ENCODE results near the gene NME9.
"Not testable (repeated sequence)": the region's sequence is repeated elsewhere in the genome, so short reads cannot be mapped to it uniquely, and the experiment has no call there.

The NME9 gene, protein sequence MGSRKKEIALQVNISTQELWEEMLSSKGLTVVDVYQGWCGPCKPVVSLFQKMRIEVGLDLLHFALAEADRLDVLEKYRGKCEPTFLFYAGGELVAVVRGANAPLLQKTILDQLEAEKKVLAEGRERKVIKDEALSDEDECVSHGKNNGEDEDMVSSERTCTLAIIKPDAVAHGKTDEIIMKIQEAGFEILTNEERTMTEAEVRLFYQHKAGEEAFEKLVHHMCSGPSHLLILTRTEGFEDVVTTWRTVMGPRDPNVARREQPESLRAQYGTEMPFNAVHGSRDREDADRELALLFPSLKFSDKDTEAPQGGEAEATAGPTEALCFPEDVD

DNA sequence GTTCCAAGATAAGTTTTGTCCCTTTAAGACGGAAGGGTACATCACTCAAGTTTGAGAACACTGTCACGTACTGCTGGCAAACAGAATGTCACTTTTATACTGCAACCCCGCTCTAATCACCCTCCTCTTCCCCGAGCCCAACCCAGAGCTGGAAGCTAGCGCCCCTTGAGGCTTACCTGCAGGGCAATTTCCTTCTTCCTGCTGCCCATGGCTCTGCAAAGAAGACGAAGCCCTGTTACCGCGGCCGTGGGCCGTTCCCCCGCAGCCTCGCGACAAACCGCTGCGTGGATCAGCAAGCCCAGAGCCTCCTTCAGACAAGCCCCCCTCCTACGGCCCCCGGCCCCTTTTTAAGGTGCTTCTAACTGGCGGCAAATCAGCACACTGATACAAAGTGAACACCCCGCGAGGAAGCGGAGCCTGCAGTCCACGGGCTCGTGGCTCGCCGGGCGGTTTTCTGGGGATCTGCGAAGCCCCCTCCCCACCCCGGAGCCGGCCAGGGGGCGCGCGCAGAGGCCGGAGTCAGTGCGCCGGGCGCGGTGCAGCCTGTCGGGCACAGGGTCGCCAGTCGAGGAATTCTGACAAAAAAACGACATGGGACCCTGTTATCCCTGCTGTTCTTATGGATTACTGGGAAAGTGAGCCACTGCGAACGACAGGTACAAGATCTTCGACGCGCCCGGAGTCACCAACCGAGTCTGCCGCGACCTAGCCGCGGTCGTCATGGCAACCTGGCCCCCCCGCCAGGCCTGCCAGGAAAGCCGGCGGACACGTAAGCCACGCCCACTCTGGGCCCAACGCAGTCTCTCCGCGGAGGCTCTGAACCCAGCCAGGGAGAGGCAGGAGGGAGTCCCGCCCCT is at the start of gene NME9:
TSS of gene NME9 (minus strand) at position 725 of the 857 bp plus-strand sequence. CDS start at position 209, 516 bp downstream.
- in situ Hi-C loops (cut with HindIII; ENCODE audit: low sequenced_read_pairs): no loop called here

DNA sequence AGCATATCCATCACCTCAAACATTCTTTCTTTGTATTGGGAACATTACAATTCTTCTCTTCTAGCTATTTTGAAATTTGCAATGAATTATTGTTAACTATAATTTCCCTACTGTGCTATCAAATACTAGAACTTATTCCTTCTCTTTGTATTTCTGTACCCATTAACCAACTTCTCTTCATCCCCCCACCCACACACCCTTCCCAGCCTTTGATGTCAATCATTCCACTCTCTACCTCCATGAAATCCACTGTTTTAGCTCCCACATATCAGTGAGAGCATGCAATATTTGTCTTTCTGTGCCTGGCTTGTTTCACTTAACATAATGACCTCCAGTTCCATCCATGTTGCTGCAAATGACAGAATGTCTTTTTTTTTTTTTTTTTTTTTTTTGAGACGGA is 49.3 kb upstream of the NME9 start:
- in situ Hi-C loops (cut with HindIII; ENCODE audit: low sequenced_read_pairs): no loop called here

DNA sequence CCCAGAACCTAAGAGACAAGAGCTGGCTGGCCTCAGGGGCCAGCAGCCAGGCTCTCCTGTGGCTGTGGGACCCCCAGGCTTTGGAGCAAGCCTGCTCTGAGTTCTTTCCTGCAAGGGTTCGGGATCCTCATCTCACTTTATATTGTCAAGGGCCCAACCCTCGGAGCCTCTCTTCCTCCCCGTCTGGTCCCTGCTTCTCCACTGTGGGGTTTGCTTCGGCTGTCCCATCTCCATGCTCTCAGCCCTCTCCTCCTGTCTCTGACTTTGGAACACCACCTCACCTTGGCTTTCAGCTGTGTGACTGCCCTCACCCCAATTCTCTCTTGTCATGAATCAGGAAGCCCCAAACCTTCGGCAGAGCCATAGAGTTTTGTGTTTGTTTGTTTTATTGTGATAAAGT is 48.7 kb upstream of the NME9 start:
- in situ Hi-C loops (cut with HindIII; ENCODE audit: low sequenced_read_pairs): no loop called here

DNA sequence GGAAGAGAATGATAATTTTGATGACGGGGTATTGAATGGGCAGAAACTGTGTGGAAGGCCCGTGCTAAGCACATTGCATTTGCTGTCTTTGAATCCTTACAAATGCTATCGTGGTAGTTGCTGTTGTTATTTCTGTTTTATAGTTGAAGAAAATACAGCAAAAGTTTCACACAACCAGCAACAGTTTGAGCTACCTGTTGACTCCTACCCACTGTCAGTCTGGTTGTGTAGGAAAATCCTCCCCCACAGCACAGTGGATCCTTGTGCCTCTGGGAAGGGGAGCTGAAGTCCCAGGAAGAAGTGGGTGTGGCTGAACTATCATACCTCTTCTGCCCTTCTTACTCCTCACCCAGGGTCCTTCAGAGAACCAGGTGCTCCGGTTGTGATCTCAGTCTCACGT is 48.2 kb upstream of the NME9 start:
- in situ Hi-C loops (cut with HindIII; ENCODE audit: low sequenced_read_pairs): no loop called here

DNA sequence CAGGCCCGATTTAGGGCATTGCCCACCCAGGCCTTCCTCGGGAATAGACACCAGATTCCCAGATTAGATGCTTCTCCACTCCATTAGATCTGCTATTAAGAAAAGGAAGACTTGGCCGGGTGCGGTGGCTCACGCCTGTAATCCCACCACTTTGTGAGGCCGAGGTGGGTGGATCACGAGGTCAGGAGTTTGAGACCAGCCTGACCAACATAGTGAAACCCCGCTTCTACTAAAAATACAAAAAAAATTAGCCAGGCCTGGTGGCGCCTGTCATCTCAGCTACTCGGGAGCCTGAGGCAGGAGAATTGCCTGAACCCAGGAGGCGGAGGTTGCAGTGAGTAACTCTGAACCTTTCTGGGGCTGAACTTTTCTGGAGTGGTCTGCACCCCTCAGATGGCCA is 47.6 kb upstream of the NME9 start:
- in situ Hi-C loops (cut with HindIII; ENCODE audit: low sequenced_read_pairs): not testable (repeated sequence)

DNA sequence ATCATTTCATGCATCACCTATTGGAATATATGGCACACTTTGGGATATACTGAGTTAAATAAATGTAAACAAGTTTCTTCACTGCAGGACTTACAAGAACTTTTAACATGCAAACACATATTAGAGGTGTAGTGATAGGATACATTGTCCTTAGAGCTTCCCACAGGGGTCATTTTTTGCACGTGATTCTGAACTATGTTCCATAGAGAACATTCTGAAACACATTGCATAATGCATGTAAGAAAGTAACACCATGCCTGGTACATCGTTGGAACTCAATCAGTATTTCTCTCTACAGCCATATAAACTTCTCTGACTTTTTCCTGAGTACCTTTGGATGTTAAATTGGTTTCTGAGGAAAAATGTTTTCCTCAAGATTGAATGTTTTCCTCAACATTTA is 47.0 kb upstream of the NME9 start:
- in situ Hi-C loops (cut with HindIII; ENCODE audit: low sequenced_read_pairs): no loop called here

DNA sequence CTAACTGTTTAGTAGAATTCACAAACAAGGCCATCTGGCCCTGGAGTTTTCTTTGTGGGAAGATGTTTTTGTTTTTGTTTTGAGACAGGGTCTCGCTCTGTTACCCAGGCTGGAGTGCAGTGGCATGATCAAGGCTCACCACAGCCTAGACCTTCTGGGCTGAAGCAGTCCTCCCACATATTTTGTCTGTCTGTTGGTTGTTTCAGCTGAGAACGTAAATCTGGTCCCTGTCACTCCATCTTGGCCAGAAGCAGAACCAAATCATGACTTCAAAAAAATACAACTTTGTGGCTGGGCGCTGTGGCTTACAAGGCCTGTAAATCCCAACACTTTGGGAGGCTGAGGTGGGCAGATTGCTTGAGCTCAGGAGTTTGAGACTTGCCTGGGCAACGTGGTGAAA is 45.8 kb upstream of the NME9 start:
- in situ Hi-C loops (cut with HindIII; ENCODE audit: low sequenced_read_pairs): no loop called here

DNA sequence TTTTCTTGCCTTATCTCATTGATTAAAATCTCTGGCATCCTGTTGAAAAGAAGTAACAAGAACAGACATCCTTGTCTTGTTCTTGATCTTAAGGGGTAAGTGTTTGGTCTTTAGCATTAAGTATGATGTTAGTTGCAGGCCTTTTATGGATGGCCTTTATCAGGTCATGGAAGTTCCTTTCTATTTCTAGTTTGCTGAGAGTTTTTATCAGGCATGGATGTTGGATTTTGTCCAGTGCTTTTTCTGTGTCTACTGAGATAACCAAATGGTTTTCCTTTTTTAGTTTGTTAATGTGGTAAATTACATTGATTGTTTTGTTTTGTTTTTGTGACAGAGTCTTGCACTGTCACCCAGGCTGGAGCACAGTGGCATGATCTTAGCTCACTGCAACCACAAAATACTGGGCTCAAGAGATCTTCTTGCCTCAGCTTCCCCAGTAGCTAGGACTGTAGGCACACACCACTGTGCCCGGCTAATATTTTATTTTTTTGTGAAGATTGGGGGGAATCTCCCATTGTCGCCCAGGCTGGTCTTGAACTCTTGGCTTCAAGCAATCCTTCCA is 45.0 kb upstream of the NME9 start:
- in situ Hi-C loops (cut with HindIII; ENCODE audit: low sequenced_read_pairs): no loop called here

DNA sequence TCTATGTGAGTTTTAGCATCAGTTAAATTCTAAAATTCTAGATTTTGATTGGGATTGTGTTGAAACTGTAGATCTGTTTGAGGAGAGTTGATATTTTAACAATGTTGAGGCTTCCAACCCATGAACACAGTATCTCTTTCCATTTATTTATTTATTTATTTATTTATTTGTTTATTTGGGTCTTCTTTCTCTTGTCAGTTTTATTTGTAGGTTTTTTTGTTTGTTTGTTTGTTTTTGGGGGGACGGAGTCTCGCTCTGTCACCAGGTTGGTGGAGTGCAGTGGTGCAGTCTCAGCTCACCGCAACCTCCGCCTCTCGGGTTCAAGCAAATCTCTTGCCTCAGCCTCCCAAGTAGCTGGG is 44.1 kb upstream of the NME9 start:
- in situ Hi-C loops (cut with HindIII; ENCODE audit: low sequenced_read_pairs): no loop called here

DNA sequence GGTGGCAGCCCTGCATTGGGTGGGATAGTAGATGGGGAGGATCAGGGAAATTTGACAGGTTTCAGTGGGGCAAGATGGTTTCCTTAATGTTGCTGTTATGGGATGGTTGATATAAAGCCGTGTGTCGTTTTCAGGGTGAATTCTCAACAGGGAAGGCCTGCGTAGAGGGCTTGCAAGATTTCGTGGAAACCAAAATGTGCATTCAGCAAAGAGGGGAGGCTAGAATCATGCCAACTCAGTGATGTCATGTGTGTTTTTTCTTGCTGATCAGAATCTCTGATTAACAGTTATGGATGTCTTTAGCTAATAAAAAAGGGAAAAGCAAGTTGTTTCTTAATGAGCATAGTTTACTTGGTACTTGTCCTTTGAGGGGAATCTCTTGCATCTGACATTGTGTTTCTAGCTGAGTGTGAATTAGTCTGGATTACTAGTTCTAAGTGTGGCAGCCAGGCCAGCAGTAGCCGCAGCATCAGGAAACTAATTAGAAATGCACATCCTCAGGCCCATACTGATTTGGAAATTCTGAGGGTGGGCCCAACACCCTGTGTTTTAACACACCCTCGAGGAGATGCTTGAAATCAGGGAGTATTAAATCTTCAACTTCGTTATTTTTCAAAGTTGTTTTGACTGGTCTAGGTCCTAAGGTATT is 43.6 kb upstream of the NME9 start:
- in situ Hi-C loops (cut with HindIII; ENCODE audit: low sequenced_read_pairs): no loop called here

DNA sequence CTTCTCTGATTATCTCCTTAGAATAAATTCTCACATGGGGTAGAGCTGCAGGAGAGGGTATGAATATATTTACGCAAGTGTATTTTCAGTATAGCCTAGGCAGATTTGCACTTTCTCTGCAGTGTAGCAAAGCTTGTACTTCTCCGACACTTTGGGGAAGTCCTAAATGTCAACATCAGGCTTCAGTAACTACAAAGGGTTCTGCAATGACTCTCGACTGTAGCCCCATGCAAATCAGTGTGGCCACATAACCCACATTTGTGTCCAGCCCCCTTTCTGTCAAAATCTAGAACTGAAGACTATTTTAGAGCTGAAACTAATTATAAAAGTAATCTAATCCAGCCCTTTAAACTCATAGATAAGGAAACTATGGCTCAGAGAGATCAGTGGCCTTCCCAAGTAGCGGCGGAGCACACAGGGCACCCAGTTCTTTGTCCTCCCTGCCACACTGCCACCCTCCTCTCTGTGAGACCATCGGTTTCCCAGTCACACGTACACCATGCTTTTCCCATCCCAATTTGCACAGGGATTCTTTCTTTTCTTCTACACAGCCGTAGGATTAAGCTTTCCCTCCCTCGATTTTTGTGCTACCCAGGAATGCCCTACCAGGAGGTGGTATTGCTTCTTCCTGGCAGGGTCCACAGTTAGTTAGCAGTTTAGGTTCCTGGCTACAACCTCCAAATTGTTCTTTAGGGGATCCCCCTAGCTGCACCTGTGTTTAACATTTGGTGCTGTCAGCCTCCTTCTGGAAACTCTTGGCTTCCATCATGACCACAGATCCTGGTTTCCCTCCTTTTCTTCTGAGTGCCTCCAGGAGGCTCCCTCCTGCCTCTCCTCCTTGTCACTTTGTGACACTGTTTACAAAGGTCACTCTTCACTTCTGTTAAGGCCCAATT is 41.7 kb upstream of the NME9 start:
- in situ Hi-C loops (cut with HindIII; ENCODE audit: low sequenced_read_pairs): no loop called here

DNA sequence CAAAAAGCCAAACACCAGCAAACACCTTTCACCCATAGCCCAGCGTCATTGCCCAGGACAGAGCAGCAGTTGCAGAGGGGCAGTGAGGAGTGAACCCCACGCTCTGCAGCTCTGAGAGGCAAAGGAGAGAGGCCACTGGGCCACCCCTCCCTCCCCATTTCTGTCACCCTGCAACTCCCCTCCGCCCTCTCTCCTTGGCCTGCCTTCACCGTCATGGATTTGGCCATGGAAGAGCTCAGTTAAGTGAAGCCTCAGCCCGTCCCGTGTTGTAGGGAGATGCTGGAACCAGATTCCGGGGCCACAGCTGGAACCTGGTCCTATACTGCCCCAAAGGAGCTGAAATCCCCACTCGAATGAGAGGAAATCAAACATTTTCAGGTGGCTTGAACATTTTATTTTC is 40.7 kb upstream of the NME9 start:
- in situ Hi-C loops (cut with HindIII; ENCODE audit: low sequenced_read_pairs): no loop called here

DNA sequence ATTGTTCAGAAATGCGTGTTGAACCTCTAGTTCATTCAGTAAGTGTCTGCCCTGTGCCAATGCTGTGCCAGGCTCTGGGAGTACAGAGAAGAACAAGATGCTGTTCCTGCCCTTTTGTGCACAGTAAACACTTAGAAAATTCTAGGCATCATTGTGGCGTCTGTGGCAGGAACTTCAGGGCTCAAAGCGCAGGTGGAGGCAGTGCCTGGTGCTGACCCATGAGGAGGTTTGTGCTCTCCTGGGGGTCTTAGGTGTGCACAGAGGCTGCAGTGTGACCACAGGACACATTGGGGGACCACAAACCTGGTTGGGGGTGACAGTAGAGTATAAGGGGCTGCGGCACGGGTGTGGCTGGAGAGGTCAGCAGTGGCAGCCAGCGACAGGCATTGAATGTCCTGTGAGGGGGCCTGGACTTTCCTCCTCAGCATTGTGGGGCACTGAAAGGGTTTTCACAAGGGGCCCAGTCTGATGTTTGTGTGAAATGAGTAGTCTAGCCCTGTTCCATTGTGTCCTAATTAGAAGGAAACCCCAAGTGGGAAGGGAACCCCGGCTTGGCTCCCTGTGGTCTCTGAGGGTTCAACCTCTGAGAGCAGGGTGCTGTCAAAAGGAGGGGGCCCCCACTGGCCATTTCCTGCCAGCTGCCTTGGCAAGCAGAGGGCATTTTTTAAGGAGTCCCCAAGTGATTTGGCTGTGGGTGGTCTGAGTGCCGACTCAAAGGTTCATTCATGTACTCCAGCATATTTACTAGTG is 39.7 kb upstream of the NME9 start:
- in situ Hi-C loops (cut with HindIII; ENCODE audit: low sequenced_read_pairs): no loop called here

DNA sequence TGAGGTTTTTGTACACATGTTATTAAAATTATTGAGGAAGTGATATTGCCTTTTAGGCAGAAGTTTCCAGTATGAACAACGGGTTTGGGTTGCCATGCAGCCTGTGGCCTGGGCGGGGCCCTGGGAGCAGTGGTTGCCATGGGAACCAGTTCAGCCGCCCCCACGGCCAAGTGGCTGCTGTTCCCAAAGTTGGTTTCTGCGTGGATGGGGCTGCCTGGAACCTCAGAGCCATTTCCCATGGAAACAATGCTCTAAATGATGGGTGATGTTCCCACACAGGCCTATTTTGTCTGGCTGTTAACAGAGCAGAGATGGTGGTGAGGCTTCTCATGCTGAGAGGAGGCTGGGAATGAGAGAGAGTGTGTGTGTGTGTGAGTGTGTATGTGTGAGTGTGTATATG is 38.3 kb upstream of the NME9 start:
- in situ Hi-C loops (cut with HindIII; ENCODE audit: low sequenced_read_pairs): no loop called here

DNA sequence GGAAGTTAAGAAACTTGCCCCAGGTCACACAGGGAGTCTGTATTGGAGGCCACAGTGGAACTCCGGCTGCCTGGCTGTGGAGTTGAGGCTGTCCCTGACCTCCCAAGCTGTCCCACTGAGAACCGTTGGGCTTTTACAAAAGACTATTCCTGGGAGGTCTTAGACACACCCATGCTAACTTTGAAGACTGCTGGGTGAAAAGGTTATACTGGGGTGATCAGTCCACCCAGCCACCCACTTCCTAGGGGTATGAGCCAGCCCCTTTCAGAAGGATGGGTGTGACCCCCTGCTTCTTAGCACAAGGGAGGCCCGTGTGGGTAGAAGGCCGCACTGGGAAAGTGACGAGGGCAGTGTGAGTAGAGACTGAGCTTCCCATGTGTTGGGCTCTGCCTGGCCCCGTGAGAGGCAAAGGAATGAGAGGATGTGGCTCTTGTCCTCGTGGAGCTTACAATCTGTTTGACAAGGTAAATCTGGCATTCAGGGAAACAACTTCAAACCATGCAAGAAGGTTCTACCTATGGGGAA is 37.7 kb upstream of the NME9 start:
- in situ Hi-C loops (cut with HindIII; ENCODE audit: low sequenced_read_pairs): no loop called here

DNA sequence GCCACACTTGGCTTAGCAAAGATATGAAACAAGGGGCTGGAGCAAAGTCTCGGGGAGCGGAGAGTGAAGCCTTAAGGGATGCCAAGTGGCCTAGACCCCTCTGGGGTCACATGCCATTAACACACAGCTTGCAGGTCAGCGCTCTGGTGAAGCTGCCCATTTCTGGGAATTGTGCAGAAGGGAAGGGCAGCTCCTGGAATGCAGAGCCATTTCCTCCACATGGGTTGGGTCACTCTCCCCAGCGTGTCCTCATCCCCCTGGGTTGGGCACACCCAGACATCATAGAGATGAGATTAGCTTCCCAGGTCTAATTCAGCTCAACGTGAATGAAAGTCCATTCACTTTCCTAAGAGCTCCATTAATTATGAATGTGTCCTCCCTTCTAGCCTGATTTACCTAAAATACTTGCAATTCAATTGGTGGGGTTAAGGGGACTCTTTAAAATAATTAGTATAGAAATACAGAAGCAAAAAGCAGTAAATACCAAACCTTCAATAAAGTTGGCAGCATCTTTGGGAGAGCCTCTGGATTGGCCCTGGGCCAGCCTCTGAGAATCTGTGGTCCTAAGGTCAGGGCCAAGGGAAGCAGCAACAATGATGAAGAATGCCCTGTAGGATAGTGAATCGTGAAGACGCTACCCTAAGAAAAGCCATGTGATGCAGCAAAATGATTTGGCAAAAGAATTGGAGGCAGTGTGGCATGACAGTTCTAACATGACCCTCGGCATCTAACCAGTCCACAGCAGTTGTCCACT is 36.5 kb upstream of the NME9 start:
- in situ Hi-C loops (cut with HindIII; ENCODE audit: low sequenced_read_pairs): no loop called here

DNA sequence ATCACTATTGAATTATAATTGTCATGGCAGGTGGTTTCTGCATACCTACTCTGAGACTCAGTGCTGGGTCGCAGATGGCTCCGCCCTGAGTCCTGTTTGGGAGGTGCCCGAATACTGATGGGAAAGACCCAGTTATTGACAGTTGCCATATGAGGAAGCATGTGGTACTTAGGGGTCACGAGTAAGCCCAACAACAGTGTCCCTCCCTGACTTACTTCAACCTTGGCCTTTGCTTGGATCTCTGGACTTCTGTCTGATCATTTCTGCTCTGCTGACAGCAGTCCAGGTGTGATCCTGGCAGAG is 35.6 kb upstream of the NME9 start:
- in situ Hi-C loops (cut with HindIII; ENCODE audit: low sequenced_read_pairs): no loop called here

DNA sequence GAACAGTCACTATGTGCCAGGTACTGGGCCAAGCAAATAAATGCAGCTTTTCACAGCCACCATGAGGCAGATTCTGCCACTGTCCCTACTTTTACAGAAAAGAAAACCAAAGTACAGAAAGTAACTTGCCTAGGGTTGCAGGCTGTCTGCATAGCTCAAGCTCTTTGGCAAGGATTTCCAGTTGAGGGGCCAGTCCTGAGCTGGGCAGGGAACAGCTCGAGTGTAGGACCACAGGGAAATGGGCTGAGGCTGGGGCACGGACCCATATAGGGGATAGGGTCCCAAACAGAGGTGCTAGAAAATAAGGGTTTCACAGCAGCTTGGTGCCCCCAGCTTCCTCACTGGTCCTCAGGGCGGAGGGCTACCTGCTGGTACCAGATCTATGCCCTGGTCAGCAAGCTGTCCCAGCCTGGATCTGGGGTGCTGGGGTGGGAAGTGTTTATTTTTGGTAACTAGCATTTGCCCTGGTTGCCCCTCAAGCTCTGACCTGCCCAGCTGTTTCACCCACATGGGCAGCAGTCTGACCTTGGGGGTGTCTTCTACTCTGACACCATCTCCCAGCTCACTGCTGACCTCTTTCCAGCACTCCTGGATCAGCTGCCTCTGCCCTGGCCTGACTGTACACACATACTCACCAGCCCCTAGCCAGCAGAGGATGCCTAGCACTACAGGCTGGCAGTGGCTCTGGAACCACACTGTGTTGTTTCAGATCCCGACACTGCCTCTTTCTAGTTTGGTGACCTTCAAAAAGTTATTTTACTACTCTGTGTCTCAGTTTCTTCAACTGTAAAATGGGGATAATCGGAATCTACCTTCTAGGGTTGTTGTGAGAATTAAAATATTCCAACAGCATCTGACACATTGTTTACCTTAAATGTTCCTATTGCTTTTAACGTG is 35.0 kb upstream of the NME9 start:
- in situ Hi-C loops (cut with HindIII; ENCODE audit: low sequenced_read_pairs): no loop called here
